Stomach smooth muscle (tissue), 2 donors: ENCODE results near the gene RFX2.

Source experiments
- H3K27ac ChIP-seq: one replicate; pipeline ENCODE4 v1.7.0; 2013; ENCODE audit warnings: mild to moderate bottlenecking, low read length, inconsistent platforms
- H3K27me3 ChIP-seq, 2 donors: one replicate each; pipeline ENCODE4 v1.7.0; 2013; ENCODE audit warnings: low read length in 2 of 2; ENCODE audit not compliant: insufficient read depth in 2 of 2, control insufficient read depth in 1 of 2
- H3K36me3 ChIP-seq, 2 donors: one replicate each; pipeline ENCODE4 v1.7.0; 2013; ENCODE audit warnings: low read length in 2 of 2; ENCODE audit not compliant: control insufficient read depth in 2 of 2, insufficient read depth in 2 of 2
- H3K4me1 ChIP-seq: one replicate; pipeline ENCODE4 v1.7.0; 2013; ENCODE audit warnings: low read length; ENCODE audit not compliant: control insufficient read depth, insufficient read depth
- H3K4me3 ChIP-seq, 2 donors: one replicate each; pipeline ENCODE4 v1.7.0; 2013; ENCODE audit warnings: low read length in 2 of 2
- H3K9ac ChIP-seq, 2 donors: one replicate each; pipeline ENCODE4 v1.7.0; 2013; ENCODE audit warnings: low read length in 2 of 2, mild to moderate bottlenecking in 1 of 2
- H3K9me3 ChIP-seq, 2 donors: one replicate each; pipeline ENCODE4 v1.7.0; 2013; ENCODE audit warnings: low read length in 2 of 2; ENCODE audit not compliant: control insufficient read depth in 2 of 2
- donor health status: healthy.
- donor health status: Pancreatic carcinoma.

Gene RFX2

GRCh38 chr19:5996623-5997320 is 113.5 kb downstream of the RFX2 start:
- no peak overlapping the region for H3K4me3 ChIP-seq
- H3K27me3 ChIP-seq, result no peaks in the 10 kb centered on the region
- H3K27ac ChIP-seq, result no peak overlapping the region
- H3K9me3 ChIP-seq, result no peaks in the 10 kb centered on the region
- H3K36me3 ChIP-seq, result peaks cover 44% of the 10 kb centered on the region in 2 donors
- no peak overlapping the region for H3K9ac ChIP-seq
- H3K4me1 ChIP-seq, result peaks cover 24% of the 10 kb centered on the region

- no peak overlapping the region for H3K9ac ChIP-seq
- peaks cover 39 to 41% of the 10 kb centered on the region in 2 donors for H3K36me3 ChIP-seq
- no peaks in the 10 kb centered on the region for H3K27me3 ChIP-seq
- H3K9me3 ChIP-seq, result no peaks in the 10 kb centered on the region
- H3K4me1 ChIP-seq, result peaks cover 24% of the 10 kb centered on the region
- no peak overlapping the region for H3K4me3 ChIP-seq
- H3K27ac ChIP-seq, result no peak overlapping the region
These were observed 114.2 kb downstream of the RFX2 start for GRCh38 chr19:5996102-5996501.

GRCh38 chr19:5995606-5996005 is 114.7 kb downstream of the RFX2 start:
- Histone ChIP-seq H3K27me3 (no peaks in the 10 kb centered on the region), H3K9ac (no peak overlapping the region), H3K27ac (no peak overlapping the region), H3K36me3 (peaks cover 34 to 37% of the 10 kb centered on the region in 2 donors), H3K4me3 (no peak overlapping the region), H3K4me1 (peaks cover 24% of the 10 kb centered on the region), H3K9me3 (no peaks in the 10 kb centered on the region)

GRCh38 chr19:5994405-5995165 is 115.7 kb downstream of the RFX2 start:
- Histone ChIP-seq H3K9me3 (no peaks in the 10 kb centered on the region), H3K27ac (peak overlapping the region; percentile 79), H3K36me3 (peaks cover 27% of the 10 kb centered on the region in 2 donors), H3K9ac (peak overlapping the region in 1 of 2 donors; percentile 31), H3K27me3 (no peaks in the 10 kb centered on the region), H3K4me3 (no peak overlapping the region), H3K4me1 (peaks cover 24% of the 10 kb centered on the region)

GRCh38 chr19:5993648-5994358 is 116.5 kb downstream of the RFX2 start:
- peak overlapping the region in 1 of 2 donors; percentile 31 for H3K9ac ChIP-seq
- H3K36me3 ChIP-seq, result peaks cover 21 to 23% of the 10 kb centered on the region in 2 donors

GRCh38 chr19:5993201-5993600 is 117.1 kb downstream of the RFX2 start:
- H3K9ac ChIP-seq, result peak overlapping the region; percentile 12 to 55
- H3K27me3 ChIP-seq, result no peaks in the 10 kb centered on the region
- no peaks in the 10 kb centered on the region for H3K9me3 ChIP-seq
- peaks cover 20 to 23% of the 10 kb centered on the region in 2 donors for H3K36me3 ChIP-seq
- H3K4me1 ChIP-seq, result peaks cover 24% of the 10 kb centered on the region
- H3K4me3 ChIP-seq, result no peak overlapping the region
- peak overlapping the region; percentile 79 for H3K27ac ChIP-seq

More at GRCh38 chr19:5993648-5994358, 116.5 kb downstream of the RFX2 start:
- Histone ChIP-seq H3K27ac (peak overlapping the region; percentile 79), H3K4me1 (peaks cover 24% of the 10 kb centered on the region), H3K27me3 (no peaks in the 10 kb centered on the region), H3K4me3 (peak overlapping the region in 1 of 2 donors; percentile 40), H3K9me3 (no peaks in the 10 kb centered on the region)

- Histone ChIP-seq H3K27ac (peak overlapping the region; percentile 79), H3K36me3 (peaks cover 17 to 22% of the 10 kb centered on the region in 2 donors), H3K4me3 (no peak overlapping the region), H3K27me3 (no peaks in the 10 kb centered on the region), H3K9me3 (no peaks in the 10 kb centered on the region), H3K4me1 (peaks cover 26% of the 10 kb centered on the region), H3K9ac (peak overlapping the region; percentile 44 to 55)
These were observed 117.5 kb downstream of the RFX2 start for GRCh38 chr19:5992756-5993155.

- Histone ChIP-seq H3K9ac (no peak overlapping the region), H3K4me1 (peaks cover 30% of the 10 kb centered on the region), H3K4me3 (no peak overlapping the region), H3K36me3 (peaks cover 4 to 8% of the 10 kb centered on the region in 2 donors), H3K27ac (no peak overlapping the region), H3K27me3 (no peaks in the 10 kb centered on the region), H3K9me3 (no peaks in the 10 kb centered on the region)
These were observed 119.0 kb downstream of the RFX2 start for GRCh38 chr19:5991244-5991838.

- peaks cover 30% of the 10 kb centered on the region for H3K4me1 ChIP-seq
- peaks cover 2 to 3% of the 10 kb centered on the region in 2 donors for H3K36me3 ChIP-seq
- no peaks in the 10 kb centered on the region for H3K27me3 ChIP-seq
- no peaks in the 10 kb centered on the region for H3K9me3 ChIP-seq
- H3K27ac ChIP-seq, result no peak overlapping the region
- H3K4me3 ChIP-seq, result no peak overlapping the region
- H3K9ac ChIP-seq, result no peak overlapping the region
These were observed 120.0 kb downstream of the RFX2 start for GRCh38 chr19:5990289-5990797.

GRCh38 chr19:5989388-5990074 is 120.8 kb downstream of the RFX2 start:
- Histone ChIP-seq H3K9me3 (no peaks in the 10 kb centered on the region), H3K4me1 (peaks cover 25% of the 10 kb centered on the region)

More at GRCh38 chr19:5989388-5990074, 120.8 kb downstream of the RFX2 start:
- Histone ChIP-seq H3K36me3 (peaks cover 2 to 3% of the 10 kb centered on the region in 2 donors), H3K9ac (no peak overlapping the region), H3K27me3 (no peaks in the 10 kb centered on the region), H3K4me3 (no peak overlapping the region), H3K27ac (no peak overlapping the region)
